Measurements from ENCODE around the gene PSMD1. TPM values are rescaled to one million over a fixed set of nuclear protein-coding genes. Genes with fewer than 3 reads are reported as not detected.

The PSMD1 gene
- total RNA-seq, 2 experiments from 2014 or later, result 116 TPM

- CTCF ChIA-PET, result interaction anchor here (1.4 kb wide), 1 partner anchor 29 kb away, joined by 4 read pairs; no protein-coding TSS in a partner anchor
- peak within 1 kb of the TSS; percentile 87 for H3K4me3 Mint-ChIP-seq
Measured at GRCh38 chr2:231198291-231199173, 141.9 kb downstream of the PSMD1 start, which contains the start of gene ARMC9. Gene ARMC9 (plus strand): TSS chr2:231198631. CDS start chr2:231206239, 7,608 bp downstream.

GRCh38 chr2:231199219-231199618, 142.6 kb downstream of the PSMD1 start:
- DNase-seq, result no peak
- intact Hi-C loops (cut with micrococcal nuclease), result no loop called here
- H3K4me3 Mint-ChIP-seq, result peak overlapping the region; percentile 87
- no peaks in the 10 kb centered on the region for H3K36me3 Mint-ChIP-seq
- no peak overlapping the region for H3K27ac Mint-ChIP-seq
- ChIA-PET CTCF (interaction anchor here (1.4 kb wide), 1 partner anchor 28 kb away, joined by 4 read pairs; no protein-coding TSS in a partner anchor), POLR2A (no interaction called here)
- peaks cover 4% of the 10 kb centered on the region for H3K27me3 Mint-ChIP-seq
- H3K4me1 Mint-ChIP-seq (ENCODE audit: low read depth), result peaks cover 6% of the 10 kb centered on the region
- no peaks in the 10 kb centered on the region for H3K9me3 Mint-ChIP-seq

More at GRCh38 chr2:231198291-231199173, 141.9 kb downstream of the PSMD1 start, which contains the start of gene ARMC9:
- Mint-ChIP-seq H3K9me3 (no peaks in the 10 kb centered on the region), H3K36me3 (no peaks in the 10 kb centered on the region), H3K4me1 (ENCODE audit: low read depth) (peaks cover 6% of the 10 kb centered on the region), H3K27me3 (peaks cover 5% of the 10 kb centered on the region), H3K27ac (no peak within 1 kb of the TSS)
- peak; percentile 82 for DNase-seq
- POLR2A ChIA-PET, result interaction anchor here (0.5 kb wide), 1 partner anchor 536 kb away, joined by 3 read pairs; no protein-coding TSS in a partner anchor
- intact Hi-C loops (cut with micrococcal nuclease), result no loop called here

GRCh38 chr2:231200805-231201474, 144.3 kb downstream of the PSMD1 start:
- ChIA-PET CTCF (no interaction called here), POLR2A (no interaction called here)
- Mint-ChIP-seq H3K4me1 (ENCODE audit: low read depth) (peaks cover 6% of the 10 kb centered on the region), H3K27ac (no peak overlapping the region), H3K9me3 (no peaks in the 10 kb centered on the region), H3K4me3 (no peak overlapping the region), H3K36me3 (no peaks in the 10 kb centered on the region), H3K27me3 (peaks cover 3% of the 10 kb centered on the region)
- DNase-seq, result no peak
- intact Hi-C loops (cut with micrococcal nuclease), result no loop called here

GRCh38 chr2:231201475-231201814, 144.8 kb downstream of the PSMD1 start:
- no peak overlapping the region for H3K4me3 Mint-ChIP-seq
- H3K4me1 Mint-ChIP-seq (ENCODE audit: low read depth), result peaks cover 6% of the 10 kb centered on the region
- H3K36me3 Mint-ChIP-seq, result no peaks in the 10 kb centered on the region
- H3K9me3 Mint-ChIP-seq, result no peaks in the 10 kb centered on the region
- peaks cover 3% of the 10 kb centered on the region for H3K27me3 Mint-ChIP-seq
- no peak for DNase-seq
- intact Hi-C loops (cut with micrococcal nuclease), result no loop called here
- ChIA-PET POLR2A (no interaction called here), CTCF (no interaction called here)
- H3K27ac Mint-ChIP-seq, result no peak overlapping the region

- CTCF ChIA-PET, result no interaction called here
- POLR2A ChIA-PET, result no interaction called here
- DNase-seq, result no peak
- intact Hi-C loops (cut with micrococcal nuclease), result no loop called here
- Mint-ChIP-seq H3K4me1 (ENCODE audit: low read depth) (peaks cover 4% of the 10 kb centered on the region), H3K36me3 (no peaks in the 10 kb centered on the region), H3K27me3 (peaks cover 3% of the 10 kb centered on the region), H3K9me3 (no peaks in the 10 kb centered on the region), H3K4me3 (no peak overlapping the region), H3K27ac (no peak overlapping the region)
Measured at GRCh38 chr2:231203087-231203486, 146.4 kb downstream of the PSMD1 start.

- Mint-ChIP-seq H3K27me3 (peaks cover 3% of the 10 kb centered on the region), H3K27ac (no peak overlapping the region), H3K9me3 (no peaks in the 10 kb centered on the region), H3K4me1 (ENCODE audit: low read depth) (peaks cover 2% of the 10 kb centered on the region), H3K4me3 (no peak overlapping the region), H3K36me3 (no peaks in the 10 kb centered on the region)
- DNase-seq, result no peak
- CTCF ChIA-PET, result no interaction called here
- intact Hi-C loops (cut with micrococcal nuclease), result no loop called here
- POLR2A ChIA-PET, result no interaction called here
Measured at GRCh38 chr2:231204146-231204545, 147.5 kb downstream of the PSMD1 start.

GRCh38 chr2:231204581-231204980, 147.9 kb downstream of the PSMD1 start:
- H3K36me3 Mint-ChIP-seq, result no peaks in the 10 kb centered on the region
- H3K27me3 Mint-ChIP-seq, result peaks cover 3% of the 10 kb centered on the region
- intact Hi-C loops (cut with micrococcal nuclease), result no loop called here
- DNase-seq, result no peak
- POLR2A ChIA-PET, result no interaction called here
- CTCF ChIA-PET, result no interaction called here
- H3K4me3 Mint-ChIP-seq, result no peak overlapping the region
- no peak overlapping the region for H3K27ac Mint-ChIP-seq
- no peaks in the 10 kb centered on the region for H3K9me3 Mint-ChIP-seq
- no peaks in the 10 kb centered on the region for H3K4me1 Mint-ChIP-seq (ENCODE audit: low read depth)

- POLR2A ChIA-PET, result no interaction called here
- no peak for DNase-seq
- intact Hi-C loops (cut with micrococcal nuclease), result no loop called here
- Mint-ChIP-seq H3K36me3 (no peaks in the 10 kb centered on the region), H3K27ac (no peak overlapping the region), H3K4me1 (ENCODE audit: low read depth) (no peaks in the 10 kb centered on the region), H3K27me3 (no peaks in the 10 kb centered on the region), H3K9me3 (no peaks in the 10 kb centered on the region), H3K4me3 (no peak overlapping the region)
- CTCF ChIA-PET, result no interaction called here
Measured at GRCh38 chr2:231207734-231208133, 151.1 kb downstream of the PSMD1 start.

GRCh38 chr2:231210782-231211181, 154.1 kb downstream of the PSMD1 start:
- Mint-ChIP-seq H3K27ac (no peak overlapping the region), H3K4me1 (ENCODE audit: low read depth) (no peaks in the 10 kb centered on the region), H3K4me3 (no peak overlapping the region), H3K36me3 (no peaks in the 10 kb centered on the region), H3K27me3 (no peaks in the 10 kb centered on the region), H3K9me3 (no peaks in the 10 kb centered on the region)
- POLR2A ChIA-PET, result no interaction called here
- intact Hi-C loops (cut with micrococcal nuclease), result no loop called here
- CTCF ChIA-PET, result interaction anchor here (1.0 kb wide), 1 partner anchor 158 kb away, joined by 5 read pairs; no protein-coding TSS in a partner anchor
- no peak for DNase-seq

GRCh38 chr2:231211486-231211885, 154.8 kb downstream of the PSMD1 start:
- no peak overlapping the region for H3K27ac Mint-ChIP-seq
- CTCF ChIA-PET, result no interaction called here

GRCh38 chr2:231212329-231212845, 155.7 kb downstream of the PSMD1 start:
- ChIA-PET CTCF (no interaction called here), POLR2A (no interaction called here)
- intact Hi-C loops (cut with micrococcal nuclease), result no loop called here
- Mint-ChIP-seq H3K27me3 (no peaks in the 10 kb centered on the region), H3K4me1 (ENCODE audit: low read depth) (no peaks in the 10 kb centered on the region), H3K9me3 (no peaks in the 10 kb centered on the region), H3K4me3 (no peak overlapping the region), H3K27ac (no peak overlapping the region), H3K36me3 (no peaks in the 10 kb centered on the region)
- no peak for DNase-seq

More at GRCh38 chr2:231211486-231211885, 154.8 kb downstream of the PSMD1 start:
- Mint-ChIP-seq H3K9me3 (no peaks in the 10 kb centered on the region), H3K36me3 (no peaks in the 10 kb centered on the region), H3K4me3 (no peak overlapping the region), H3K27me3 (no peaks in the 10 kb centered on the region), H3K4me1 (ENCODE audit: low read depth) (no peaks in the 10 kb centered on the region)
- no peak for DNase-seq
- POLR2A ChIA-PET, result no interaction called here
- intact Hi-C loops (cut with micrococcal nuclease), result no loop called here

GRCh38 chr2:231213931-231214642, 157.4 kb downstream of the PSMD1 start:
- Mint-ChIP-seq H3K27me3 (no peaks in the 10 kb centered on the region), H3K9me3 (no peaks in the 10 kb centered on the region), H3K36me3 (no peaks in the 10 kb centered on the region), H3K4me3 (no peak overlapping the region), H3K4me1 (ENCODE audit: low read depth) (no peaks in the 10 kb centered on the region), H3K27ac (no peak overlapping the region)
- ChIA-PET POLR2A (interaction anchor here (0.6 kb wide), 1 partner anchor 238 kb away, joined by 3 read pairs; no protein-coding TSS in a partner anchor), CTCF (no interaction called here)
- DNase-seq, result no peak
- intact Hi-C loops (cut with micrococcal nuclease), result no loop called here

All from activated CD4-positive, alpha-beta memory T cell treated with anti-CD3 and anti-CD28 coated beads for 36 hours (primary cell).